Measurements from ENCODE around the gene PGBD2. TPM values are rescaled to one million over a fixed set of nuclear protein-coding genes. Genes with fewer than 3 reads are reported as not detected.
A peak's percentile ranks its signal among the peaks of the same experiment; 100 is the strongest.

Gene PGBD2
- total and polyA plus RNA-seq, 10 of the 15 experiments (the other 5 are each of a cell fraction or from before 2014, with no cell fraction given), result 4.0 to 10.3 (median 4.5) TPM

DNA sequence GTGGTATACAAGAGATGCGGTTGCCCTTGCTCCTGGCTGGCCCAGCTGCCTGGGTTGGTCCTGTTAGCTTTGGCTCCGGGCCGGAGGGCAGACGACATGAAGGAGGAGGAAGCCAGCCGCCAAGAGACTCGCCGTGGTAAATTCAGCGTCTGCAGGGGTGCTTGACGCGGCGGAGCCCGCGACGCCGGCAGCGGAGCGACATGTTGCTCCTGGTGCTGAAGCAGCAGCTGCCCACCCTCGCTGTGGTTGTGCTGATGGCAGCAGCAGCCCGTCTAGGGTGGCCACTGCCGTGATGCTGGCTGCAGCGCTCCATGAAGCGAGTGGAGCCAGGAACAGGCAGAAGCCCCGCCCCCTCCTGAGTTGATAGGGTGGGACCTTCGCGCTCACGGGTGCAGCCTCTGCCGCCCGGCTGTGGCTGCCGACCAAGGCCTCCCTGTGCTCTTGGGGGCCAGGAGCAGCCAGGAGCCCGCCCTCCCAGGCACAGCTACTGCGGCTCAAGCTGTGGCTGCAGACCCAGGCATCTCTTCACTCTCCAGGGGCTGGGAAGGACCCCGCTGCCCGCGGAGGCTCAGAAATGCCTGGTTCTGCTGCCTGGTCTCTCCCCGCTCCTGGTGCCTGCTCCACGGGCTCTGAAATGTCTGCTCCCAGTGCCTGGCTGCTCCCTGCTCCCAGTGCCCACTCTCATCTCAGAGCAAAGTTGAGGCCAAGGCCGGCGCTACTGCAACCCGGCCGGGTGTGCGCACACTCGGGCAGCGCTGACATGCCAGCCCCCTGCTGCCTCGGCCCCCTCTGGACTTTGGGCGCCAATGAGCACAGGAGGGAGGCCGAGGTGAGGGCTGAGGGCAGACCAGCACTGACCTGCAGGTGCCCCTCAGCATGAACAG lies 42.8 kb upstream of the PGBD2 start (continued):
- TF ChIP-seq IKZF1 (conservative IDR thresholded peaks at IDR 0.05), result peak; percentile 59
- no peak for TF ChIP-seq TBL1XR1 (IDR thresholded peaks at IDR 0.05; ENCODE audit: low read depth, low read length)
- TF ChIP-seq WRNIP1 (IDR thresholded peaks at IDR 0.05; ENCODE audit: borderline replicate concordance, low read depth, low read length), result no peak
- no peak for TF ChIP-seq ZBED1 (IDR thresholded peaks at IDR 0.05; ENCODE audit: borderline replicate concordance)
- TF ChIP-seq SMAD1 (IDR thresholded peaks at IDR 0.05; ENCODE audit: low read depth, partially characterized antibody), result no peak
- TF ChIP-seq, protein P1, sequence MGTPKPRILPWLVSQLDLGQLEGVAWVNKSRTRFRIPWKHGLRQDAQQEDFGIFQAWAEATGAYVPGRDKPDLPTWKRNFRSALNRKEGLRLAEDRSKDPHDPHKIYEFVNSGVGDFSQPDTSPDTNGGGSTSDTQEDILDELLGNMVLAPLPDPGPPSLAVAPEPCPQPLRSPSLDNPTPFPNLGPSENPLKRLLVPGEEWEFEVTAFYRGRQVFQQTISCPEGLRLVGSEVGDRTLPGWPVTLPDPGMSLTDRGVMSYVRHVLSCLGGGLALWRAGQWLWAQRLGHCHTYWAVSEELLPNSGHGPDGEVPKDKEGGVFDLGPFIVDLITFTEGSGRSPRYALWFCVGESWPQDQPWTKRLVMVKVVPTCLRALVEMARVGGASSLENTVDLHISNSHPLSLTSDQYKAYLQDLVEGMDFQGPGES (IDR thresholded peaks at IDR 0.05), result no peak
- no peak for TF ChIP-seq GABPA (IDR thresholded peaks at IDR 0.05; ENCODE audit: low read depth)
- 0 out of 2 replicates have a peak, but pooled peaks have one; percentile 50 for TF ChIP-seq LARP7 (IDR thresholded peaks at IDR 0.05)
- TF ChIP-seq, protein P2, sequence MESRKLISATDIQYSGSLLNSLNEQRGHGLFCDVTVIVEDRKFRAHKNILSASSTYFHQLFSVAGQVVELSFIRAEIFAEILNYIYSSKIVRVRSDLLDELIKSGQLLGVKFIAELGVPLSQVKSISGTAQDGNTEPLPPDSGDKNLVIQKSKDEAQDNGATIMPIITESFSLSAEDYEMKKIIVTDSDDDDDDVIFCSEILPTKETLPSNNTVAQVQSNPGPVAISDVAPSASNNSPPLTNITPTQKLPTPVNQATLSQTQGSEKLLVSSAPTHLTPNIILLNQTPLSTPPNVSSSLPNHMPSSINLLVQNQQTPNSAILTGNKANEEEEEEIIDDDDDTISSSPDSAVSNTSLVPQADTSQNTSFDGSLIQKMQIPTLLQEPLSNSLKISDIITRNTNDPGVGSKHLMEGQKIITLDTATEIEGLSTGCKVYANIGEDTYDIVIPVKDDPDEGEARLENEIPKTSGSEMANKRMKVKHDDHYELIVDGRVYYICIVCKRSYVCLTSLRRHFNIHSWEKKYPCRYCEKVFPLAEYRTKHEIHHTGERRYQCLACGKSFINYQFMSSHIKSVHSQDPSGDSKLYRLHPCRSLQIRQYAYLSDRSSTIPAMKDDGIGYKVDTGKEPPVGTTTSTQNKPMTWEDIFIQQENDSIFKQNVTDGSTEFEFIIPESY (IDR thresholded peaks at IDR 0.05), result no peak
- TF ChIP-seq, protein P3, sequence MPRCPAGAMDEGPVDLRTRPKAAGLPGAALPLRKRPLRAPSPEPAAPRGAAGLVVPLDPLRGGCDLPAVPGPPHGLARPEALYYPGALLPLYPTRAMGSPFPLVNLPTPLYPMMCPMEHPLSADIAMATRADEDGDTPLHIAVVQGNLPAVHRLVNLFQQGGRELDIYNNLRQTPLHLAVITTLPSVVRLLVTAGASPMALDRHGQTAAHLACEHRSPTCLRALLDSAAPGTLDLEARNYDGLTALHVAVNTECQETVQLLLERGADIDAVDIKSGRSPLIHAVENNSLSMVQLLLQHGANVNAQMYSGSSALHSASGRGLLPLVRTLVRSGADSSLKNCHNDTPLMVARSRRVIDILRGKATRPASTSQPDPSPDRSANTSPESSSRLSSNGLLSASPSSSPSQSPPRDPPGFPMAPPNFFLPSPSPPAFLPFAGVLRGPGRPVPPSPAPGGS (IDR thresholded peaks at IDR 0.05; ENCODE audit: borderline replicate concordance, insufficient read depth, low read depth, low read length, poor library complexity, severe bottlenecking), result no peak
- TF ChIP-seq ETV6 (conservative IDR thresholded peaks at IDR 0.05 in 1 of 2, IDR thresholded peaks at IDR 0.05 in 1 of 2; ENCODE audit: borderline replicate concordance in 1 of 2, low read depth in 1 of 2), result no peak
- no peak for TF ChIP-seq YBX1 (IDR thresholded peaks at IDR 0.05)
- TF ChIP-seq ZNF384 (IDR thresholded peaks at IDR 0.05; ENCODE audit: borderline replicate concordance, low read depth, low read length), result no peak
- no peak for TF ChIP-seq RBBP5 (conservative IDR thresholded peaks at IDR 0.05)
- TF ChIP-seq RCOR1 (conservative IDR thresholded peaks at IDR 0.05; ENCODE audit: low read depth, low read length), result no peak
- TF ChIP-seq, protein P4, sequence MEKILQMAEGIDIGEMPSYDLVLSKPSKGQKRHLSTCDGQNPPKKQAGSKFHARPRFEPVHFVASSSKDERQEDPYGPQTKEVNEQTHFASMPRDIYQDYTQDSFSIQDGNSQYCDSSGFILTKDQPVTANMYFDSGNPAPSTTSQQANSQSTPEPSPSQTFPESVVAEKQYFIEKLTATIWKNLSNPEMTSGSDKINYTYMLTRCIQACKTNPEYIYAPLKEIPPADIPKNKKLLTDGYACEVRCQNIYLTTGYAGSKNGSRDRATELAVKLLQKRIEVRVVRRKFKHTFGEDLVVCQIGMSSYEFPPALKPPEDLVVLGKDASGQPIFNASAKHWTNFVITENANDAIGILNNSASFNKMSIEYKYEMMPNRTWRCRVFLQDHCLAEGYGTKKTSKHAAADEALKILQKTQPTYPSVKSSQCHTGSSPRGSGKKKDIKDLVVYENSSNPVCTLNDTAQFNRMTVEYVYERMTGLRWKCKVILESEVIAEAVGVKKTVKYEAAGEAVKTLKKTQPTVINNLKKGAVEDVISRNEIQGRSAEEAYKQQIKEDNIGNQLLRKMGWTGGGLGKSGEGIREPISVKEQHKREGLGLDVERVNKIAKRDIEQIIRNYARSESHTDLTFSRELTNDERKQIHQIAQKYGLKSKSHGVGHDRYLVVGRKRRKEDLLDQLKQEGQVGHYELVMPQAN (conservative IDR thresholded peaks at IDR 0.05), result no peak
- no peak for TF ChIP-seq FOS (IDR thresholded peaks at IDR 0.05; ENCODE audit: borderline replicate concordance, extremely low read depth, insufficient read length)
- peak; percentile 92 for TF ChIP-seq POLR2A (IDR thresholded peaks at IDR 0.05; ENCODE audit: low read depth, low read length)
- TF ChIP-seq RB1 (IDR thresholded peaks at IDR 0.05; ENCODE audit: borderline replicate concordance), result no peak
- no peak for TF ChIP-seq MYB (IDR thresholded peaks at IDR 0.05; ENCODE audit: borderline replicate concordance, low read depth, low read length)
- TF ChIP-seq ZNF274 (IDR thresholded peaks at IDR 0.05; ENCODE audit: insufficient read depth, insufficient read length), result no peak
- TF ChIP-seq SP1 (IDR thresholded peaks at IDR 0.05; ENCODE audit: low read depth, low read length), result no peak
- TF ChIP-seq ZNF207 (IDR thresholded peaks at IDR 0.05; ENCODE audit: borderline replicate concordance), result no peak
